Cardiac septum (tissue), 1 donor: ENCODE results near the gene EVL. TPM values are rescaled to one million over a fixed set of nuclear protein-coding genes. Genes with fewer than 3 reads are reported as not detected.

Experiments
- DNase-seq: peaks from one replicate; pipeline ENCODE4 v3.0.0-alpha.2; 2020; ENCODE audit warnings: low spot score
- intact Hi-C: fragments of 100-400 bp; cut with DNase I; formaldehyde crosslinking; loops from one replicate; pipeline ENCODE4 v1.14.0; 2022
- total RNA-seq: library from RNA; stranded (reverse); fragmentation: NEBNext Ultra II Directional; extraction: Animal tissue kit (Norgen Biotek cat#: 25700); gene quantifications from one replicate; pipeline ENCODE4 v1.2.1, GENCODE V29; 2021
- donor health status: DM: no; HTN: no; CAD: no.

Gene EVL
- total RNA-seq, 1 donor from 2014 or later, result 46.3 TPM

DNA sequence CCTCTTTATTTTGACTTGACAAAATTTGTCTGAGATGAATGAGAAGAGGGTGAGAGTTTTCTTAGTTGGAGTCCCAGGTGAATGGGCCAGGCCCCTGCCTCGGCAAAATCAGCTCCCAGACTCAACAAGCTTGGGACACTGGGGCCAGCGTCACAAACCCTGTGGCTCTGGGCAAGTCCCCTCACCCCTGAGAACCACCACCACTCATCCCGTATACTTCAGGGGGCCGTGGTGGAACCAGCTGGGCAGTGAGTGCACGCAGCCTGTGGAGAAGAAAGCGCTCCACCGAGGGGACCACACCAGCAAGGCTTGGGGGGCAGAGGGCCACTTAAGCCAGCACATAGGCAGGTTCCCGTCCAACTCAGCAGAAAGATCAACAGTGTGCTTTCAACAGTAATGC, 54.0 kb downstream of the EVL start:
- DNase-seq, result no peak
- intact Hi-C loops, result no loop called here

DNA sequence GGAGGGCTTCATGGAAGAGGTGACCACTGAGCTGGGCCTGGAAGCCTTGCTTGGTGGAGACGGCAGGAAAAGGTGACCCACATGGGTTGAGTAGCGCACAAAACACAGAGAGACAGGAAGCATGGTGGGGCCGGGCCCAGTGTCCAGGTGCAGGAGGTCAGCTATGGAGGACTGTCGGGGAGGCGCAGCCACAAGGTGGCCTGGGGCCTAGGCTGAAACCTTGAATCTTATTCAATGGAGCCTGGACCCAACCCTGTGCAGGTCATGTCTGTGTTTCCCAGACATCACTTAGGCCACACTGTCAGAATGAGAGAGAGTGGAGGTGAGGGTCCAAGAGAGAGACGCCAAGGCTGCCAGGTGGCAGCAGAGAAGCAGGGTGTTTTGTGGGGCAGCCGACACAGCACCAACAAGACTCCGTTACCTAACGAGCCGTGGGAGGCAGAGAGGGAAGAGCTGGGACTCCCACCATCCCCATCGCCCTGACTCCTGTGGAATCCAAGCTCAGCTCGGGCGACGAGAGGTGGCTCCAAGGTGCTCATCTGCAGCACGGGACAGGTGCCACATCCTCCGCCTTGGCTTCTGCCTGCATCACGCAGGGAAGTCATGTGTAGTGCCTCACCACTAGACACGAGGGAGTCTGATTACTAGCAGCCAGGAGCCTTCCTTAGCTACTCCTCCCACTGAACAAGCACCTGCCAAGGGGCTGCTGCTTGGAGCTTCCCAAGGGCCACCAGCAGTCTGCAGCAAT, 55.5 kb downstream of the EVL start:
- DNase-seq, result no peak
- intact Hi-C loops, result no loop called here

DNA sequence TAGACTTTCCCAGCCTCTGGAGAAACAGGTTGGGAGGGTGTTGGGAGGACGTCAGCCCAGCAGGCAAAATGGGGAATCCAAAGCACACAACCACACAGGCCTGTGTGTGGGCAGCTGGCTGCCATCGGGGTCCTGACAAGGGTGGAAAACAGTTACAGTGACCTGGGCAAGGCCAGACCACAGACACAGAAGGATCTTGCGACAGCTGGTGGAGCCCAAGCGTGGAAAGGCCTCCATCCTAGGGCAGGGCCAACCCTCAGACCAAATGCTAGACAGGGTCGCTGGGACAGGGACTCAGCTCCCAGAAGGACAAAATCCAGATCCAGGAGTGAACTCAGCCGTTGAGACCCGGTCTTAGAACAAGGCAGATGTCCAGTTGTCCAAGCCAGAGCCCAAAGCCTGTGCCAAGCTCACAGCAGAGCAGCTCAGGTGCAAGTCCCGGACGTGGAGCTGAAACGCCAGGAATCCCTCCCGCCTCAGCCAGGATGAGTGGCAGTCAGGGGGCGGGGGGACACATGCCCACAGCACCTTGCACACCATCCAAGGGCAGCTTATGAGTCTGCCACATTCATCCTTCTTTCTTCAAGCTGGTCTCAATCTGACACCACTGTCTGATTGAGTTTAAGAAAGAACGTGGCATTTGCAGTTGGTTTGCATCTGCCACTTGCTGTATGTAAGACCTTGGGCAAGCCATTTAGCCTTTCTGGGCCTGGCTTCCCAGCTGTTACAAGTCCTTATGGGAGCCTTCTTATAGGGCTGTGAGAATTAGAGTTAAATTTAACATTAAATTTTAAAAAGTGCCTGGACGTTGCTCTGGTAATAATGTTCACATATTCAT, 56.6 kb downstream of the EVL start:
- intact Hi-C loops, result no loop called here
- DNase-seq, result no peak

DNA sequence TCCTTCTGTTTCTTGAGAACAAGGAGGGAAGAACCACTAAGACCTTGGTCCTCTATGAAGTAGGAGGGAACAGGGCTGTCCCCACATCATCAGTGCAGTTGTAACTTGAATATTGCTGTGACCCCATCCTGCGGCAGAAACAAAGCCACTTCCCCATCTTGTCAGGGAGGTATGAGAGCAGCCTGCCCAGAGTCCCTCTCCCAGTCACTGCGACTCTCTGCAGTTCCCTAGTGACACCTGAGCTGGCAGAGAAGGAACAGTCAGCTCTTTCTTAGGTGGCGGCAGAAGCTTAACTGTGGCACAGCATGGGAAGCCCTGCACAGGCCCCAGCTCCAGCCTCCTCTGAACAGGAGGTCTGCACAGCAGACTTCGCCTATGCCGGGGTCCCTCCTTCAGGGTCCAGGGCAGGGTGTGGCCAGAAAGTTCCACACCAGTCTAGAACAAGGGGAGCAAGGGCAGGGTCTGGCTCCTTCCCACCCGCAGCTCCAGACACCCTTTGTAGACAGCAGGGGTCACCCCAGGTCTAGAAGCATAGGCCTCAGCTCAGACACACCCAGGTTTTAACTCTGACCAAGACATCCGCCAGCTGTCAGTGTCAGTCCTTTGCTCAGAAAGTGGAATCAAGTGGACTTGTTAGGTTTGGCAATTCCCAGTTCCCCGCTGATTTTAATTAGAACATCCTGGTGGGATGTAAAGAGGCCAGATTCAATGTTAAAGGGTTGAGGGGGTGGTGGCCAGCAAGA, 57.4 kb downstream of the EVL start:
- DNase-seq, result no peak
- intact Hi-C loops, result no loop called here

DNA sequence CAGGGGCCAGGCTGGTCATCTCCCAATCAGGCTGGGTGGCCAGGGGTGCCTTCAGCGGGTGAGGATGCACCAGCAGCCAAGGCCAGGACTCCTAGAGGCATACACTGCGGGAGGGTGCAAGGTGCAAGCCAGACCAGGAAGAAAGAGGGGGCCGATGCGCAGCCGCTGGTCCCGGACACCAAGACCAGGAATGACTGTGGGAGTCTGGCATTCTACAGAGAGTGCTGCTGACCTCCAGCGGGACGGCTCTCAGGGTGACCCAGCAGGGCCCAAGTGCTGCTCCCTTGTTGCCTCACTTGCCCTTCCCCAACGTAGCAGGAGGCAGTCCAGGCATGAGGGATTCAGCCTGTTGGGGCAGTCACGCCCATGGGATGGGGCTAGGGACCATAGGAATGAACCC, 58.4 kb downstream of the EVL start:
- DNase-seq, result no peak
- intact Hi-C loops, result no loop called here

DNA sequence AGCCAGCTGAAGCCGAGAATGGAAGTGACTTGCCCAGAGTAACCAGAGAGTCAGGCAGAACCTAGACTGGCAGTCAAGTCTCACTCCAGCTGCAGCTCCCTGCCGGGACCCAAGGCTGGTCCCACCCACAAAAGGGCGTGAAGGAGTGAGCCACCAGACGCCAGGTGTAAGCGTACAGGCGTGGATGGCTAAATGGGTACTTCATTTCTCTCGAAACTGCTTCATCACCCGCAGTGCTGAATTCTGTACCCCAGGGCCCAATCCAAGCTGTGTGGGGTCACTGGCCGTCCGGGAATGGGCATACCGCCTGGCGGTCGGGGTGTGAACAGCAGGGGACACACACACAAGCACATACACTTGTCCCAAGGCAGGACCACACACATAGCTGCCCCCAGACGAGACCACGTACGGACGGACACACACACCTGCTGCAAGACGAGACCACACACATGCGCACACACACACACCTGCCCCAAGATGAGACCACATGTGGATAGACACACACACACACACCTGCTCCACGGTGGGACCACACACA, 59.4 kb downstream of the EVL start:
- no peak for DNase-seq
- intact Hi-C loops, result no loop called here

DNA sequence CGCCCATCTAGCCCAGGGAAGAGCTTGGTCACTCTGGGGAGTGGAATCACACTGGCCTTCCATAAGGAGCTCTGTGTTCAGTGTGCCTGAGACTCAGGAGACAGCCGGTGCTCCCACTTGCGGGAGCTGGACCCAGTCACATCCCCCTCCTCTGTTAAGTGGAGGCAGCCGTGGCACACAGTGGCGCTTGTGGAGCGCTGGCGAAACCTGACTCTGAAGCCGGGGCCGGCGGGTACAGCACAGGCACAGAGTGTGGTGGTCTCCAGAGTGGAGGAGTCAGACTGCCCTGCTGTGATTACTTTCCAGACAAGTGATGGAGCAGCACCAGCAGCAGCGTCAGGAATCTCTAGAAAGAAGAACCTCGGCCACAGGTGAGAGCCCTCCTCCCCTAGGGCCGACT, 61.2 kb downstream of the EVL start:
- intact Hi-C loops, result no loop called here
- no peak for DNase-seq

DNA sequence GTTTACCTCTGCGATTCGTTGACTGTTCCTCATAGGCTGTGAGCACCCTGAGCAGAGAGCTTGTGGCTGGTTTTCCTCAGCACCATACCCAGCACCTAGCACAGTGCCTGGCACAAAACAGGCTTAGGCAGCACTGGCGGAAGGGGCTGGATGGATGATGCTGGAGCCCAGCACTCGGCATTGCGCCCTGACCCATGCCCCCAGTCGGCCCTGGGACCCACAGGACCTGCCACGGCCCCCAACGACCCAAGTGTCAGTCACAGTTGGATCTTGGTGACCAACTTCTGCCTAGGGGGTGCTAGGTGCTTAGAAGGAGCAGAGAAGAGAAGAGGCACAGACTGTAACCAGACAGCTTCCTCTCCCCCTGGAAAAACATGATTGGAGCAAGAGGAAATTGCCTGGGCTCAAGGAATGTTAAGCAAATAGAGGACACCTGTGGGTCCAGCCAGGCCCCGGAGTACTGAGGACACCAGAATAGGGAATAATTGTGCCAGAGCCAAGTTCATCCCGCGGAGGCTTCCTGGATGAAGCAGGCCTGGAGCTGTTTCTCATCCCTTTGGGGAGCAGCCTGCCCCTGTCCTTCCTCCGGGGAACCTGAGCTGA, 62.7 kb downstream of the EVL start:
- intact Hi-C loops, result no loop called here
- DNase-seq, result no peak

DNA sequence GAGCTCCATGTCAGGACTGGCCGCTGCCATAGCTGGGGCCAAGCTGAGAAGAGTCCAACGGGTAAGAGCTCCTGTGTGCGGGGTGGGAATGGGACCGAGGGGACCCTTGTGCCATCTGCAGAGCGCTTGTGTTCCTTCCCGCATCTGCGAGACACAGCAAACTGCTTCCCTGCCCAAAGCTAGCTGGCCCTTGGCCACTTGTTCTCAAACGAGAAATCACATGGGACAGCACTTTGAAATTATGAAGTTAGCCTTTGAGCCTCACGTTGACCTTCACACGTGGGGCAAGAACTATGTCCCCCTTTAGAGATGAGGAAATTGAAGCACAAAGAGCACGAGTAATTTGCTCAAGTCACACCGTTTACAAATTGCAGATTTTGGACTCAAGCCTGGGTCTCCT, 63.5 kb downstream of the EVL start:
- intact Hi-C loops, result no loop called here

DNA sequence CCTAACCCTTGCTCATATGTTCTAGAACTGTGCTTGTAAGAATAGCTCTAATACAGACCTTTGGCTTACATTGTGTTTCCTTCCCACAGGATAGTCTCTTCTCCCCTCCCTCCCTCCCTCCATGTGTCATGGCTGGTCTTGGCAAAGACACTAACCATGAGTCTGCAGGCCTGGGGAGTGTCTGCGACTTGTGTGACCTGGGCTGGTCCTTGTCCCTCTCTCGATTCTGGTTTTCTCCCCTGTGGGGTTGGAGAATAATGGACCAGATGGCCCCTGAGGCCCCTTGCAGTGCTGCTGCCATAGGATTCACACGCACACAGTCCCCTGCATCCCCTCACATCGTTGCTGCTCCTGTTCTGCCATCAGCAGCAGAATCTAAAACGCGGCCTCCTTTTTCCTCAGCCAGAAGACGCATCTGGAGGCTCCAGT, 64.0 kb downstream of the EVL start:
- DNase-seq, result no peak
- intact Hi-C loops, result no loop called here

More for the DNA sequence above, 63.5 kb downstream of the EVL start:
- no peak for DNase-seq

DNA sequence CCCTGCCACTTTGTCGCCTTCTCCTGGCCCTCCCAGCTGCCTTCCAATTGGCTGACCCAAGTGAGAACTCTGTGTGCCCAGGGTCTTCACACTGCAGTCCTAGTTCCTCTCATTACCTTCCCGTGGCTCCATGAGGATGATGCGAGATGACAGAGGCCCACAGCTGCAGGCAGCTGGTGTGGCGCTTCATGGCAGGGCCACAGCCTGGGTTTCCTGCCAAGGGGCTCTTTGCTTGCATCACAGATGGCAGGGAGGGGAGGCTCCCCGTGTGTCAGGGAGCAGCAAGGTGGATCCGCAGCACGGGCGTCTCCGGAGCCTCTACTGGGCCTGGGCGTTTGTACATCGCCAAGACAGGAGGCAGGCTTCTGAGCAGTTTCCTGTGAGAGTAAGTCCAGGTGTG, 65.3 kb downstream of the EVL start:
- no peak for DNase-seq

DNA sequence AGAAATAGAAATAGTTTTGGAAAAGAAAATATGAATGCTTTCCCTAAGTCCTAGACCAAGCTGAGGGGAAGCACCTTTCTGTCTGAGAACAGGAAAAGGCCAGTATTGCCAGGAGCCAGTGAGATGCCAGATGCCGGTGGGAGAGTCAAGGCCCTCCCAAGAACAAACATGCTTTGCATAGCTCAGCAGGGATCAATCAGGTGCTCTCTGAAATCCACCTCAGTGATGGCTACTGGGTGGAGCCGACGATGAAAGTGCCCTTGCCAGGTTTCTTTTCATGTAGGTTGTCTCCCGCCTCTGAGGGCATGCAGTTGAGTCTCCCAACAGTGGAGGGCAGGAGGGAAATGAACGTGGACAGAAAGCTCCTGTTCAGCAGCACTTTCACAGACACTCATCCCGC, 66.0 kb downstream of the EVL start:
- no peak for DNase-seq
- intact Hi-C loops, result no loop called here

More for the DNA sequence above, 65.3 kb downstream of the EVL start:
- intact Hi-C loops, result no loop called here

DNA sequence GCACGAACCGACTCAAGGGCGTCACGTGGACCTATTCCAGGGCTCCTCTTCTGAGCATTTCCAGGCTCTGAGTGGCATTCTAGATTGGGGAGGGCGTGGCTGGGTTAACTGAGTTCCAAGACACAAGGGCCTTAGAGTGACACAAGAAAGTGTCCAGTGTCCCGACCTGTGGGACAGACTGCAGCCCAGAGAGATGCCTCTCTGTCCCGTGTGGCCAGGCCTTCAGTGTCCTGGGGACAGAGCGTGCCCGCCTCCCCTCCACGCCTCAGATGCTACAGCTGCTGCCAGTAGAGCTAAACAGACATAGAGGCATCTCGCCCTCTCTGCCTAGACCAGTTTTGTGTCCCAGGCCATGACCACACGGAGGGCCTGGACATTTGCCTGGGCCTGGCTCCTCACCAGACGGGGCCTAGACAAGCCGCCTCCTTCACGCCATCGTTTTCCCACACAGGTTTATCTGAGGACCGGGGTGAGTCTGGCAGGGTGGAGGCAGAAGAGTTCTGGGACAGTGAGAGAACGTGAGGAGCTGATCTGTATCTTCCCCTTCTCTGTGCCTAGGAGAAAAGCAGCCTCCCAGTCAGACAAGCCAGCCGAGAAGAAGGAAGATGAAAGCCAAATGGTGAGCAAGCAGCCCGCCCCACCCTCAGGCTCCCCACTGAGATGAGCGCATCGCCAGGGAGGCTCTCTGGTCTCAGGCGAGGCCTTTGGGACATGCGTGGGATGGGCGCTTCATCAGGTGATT, 67.1 kb downstream of the EVL start:
- intact Hi-C loops, result no loop called here
- DNase-seq, result no peak

DNA sequence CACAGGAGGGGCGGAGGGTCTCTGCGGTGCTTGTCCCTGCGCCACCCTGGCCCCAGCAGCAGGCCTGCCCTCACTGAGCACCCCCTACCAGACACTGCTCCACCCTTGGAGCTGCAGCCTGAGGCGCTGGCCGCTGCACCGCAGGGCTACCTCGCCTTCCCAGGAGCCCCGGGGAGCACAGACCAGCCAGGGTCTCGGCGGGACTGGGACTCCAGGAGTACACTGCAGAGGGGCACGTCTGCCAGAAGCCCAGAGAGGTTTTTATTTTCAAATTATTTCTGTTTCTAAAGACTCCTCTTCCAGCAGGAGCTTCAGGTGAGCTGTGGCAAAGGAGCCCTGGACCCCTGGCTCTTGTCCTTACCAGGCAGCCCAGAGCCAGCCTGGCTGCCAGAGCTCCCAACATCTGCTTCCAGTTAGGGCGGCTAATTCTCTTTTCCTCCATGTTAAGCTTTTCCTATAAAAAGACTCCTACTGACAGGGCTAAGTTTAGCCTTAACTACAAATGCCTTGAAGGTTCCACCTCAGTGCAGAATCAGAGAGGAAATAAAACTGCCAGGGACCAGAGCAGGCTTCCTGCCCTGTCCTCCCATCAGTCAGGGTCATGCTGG, 67.8 kb downstream of the EVL start:
- intact Hi-C loops, result no loop called here
- no peak for DNase-seq

DNA sequence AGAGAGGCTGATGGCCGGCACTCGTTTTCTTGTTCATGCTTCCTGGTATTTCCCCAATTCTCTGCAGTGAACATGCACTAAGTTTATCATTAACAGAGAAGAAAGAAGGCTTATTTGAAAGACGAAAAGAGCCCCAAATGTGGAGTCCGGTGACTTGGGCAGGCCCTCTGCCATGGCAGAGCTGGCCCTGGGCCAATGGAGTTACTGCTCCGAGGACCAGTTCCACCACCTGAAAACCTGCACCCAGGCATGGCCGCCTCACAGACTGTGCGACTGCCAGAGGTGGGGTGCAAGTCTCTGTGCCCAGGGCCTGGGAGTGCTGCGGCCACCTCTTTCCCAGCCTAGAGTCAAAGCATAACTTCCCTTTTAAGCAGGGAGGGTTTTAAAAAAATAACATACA, 69.4 kb downstream of the EVL start:
- DNase-seq, result no peak
- intact Hi-C loops, result no loop called here

DNA sequence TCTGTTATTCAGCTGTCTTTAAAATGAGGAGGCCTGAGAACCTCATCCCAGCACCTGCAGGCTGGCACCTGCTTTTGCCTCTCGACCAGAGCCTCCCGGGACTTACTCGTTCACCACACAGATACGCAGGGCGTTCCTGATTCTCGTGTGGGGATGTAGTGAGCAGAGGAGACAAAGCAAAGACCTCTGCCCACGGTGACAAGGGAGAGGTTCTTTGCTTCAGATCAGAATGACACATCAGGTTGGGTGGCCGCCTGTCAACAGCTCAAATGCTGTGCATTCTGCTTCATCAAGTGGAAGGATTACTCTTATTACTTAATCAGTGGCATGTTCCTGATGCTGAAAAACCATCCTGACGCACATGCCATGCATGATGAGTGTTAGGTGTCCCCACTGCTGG, 69.9 kb downstream of the EVL start:
- intact Hi-C loops, result no loop called here
- no peak for DNase-seq

DNA sequence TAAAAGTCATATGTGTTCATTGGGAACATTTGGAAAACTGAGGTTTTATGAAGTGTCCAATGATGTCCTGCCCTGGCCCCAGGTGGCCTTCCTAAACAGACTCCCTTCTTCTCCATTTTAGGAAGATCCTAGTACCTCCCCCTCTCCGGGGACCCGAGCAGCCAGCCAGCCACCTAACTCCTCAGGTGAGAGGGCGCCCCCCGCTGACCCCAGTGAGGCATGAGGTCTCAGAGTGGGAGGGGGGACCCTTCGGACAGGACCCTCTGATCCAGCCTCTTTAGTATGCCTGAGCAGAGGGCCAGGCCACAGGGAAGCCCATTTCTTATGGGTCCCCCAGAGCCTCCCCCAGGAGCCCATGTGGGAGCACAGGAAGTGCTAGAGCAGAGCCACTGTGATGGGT, 70.6 kb downstream of the EVL start:
- intact Hi-C loops, result no loop called here
- no peak for DNase-seq

DNA sequence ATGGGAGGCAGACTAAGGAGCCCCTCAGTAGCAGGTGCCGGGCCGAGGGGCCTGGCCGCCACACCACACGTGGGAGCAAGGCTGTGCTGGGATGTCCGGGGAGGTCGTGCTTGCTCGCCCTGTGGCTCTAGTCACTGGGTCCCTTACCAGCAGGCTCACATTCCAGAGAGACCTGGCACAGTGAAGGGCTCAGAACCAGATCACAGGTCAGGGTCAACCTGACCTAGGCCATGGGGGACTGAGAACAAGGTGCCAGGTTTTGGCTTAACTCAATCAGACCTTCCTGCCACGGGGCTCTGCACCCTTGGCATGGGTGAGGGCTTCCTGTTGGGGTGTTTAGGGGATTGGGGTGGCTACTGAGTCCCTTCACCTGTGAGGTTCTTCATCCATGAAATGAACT, 72.0 kb downstream of the EVL start:
- intact Hi-C loops, result no loop called here
- no peak for DNase-seq
